Type B pancreatic cell (in vitro differentiated cells): ENCODE results near the gene GHRL. TPM values are rescaled to one million over a fixed set of nuclear protein-coding genes. Genes with fewer than 3 reads are reported as not detected.

Experiments used
- DNase-seq: peaks from one replicate; pipeline ENCODE4 v3.0.0; 2021; ENCODE audit warnings: mixed read lengths; ENCODE audit not compliant: unreplicated experiment; ENCODE audit errors: extremely low spot score
- H3K27ac Mint-ChIP-seq: 2 replicates; pipeline ENCODE4 v1.8.0; 2021; ENCODE audit warnings: mild to moderate bottlenecking, mixed read lengths
- H3K27me3 Mint-ChIP-seq: 2 replicates; pipeline ENCODE4 v1.8.0; 2021; ENCODE audit warnings: mixed read lengths
- H3K36me3 Mint-ChIP-seq: 2 replicates; pipeline ENCODE4 v1.8.0; 2021; ENCODE audit warnings: mixed read lengths
- H3K4me1 Mint-ChIP-seq: one replicate; pipeline ENCODE4 v1.8.0; 2021; ENCODE audit warnings: mixed read lengths; ENCODE audit not compliant: unreplicated experiment
- H3K4me3 Mint-ChIP-seq: 2 replicates; pipeline ENCODE4 v1.8.0; 2021; ENCODE audit warnings: mild to moderate bottlenecking, mixed read lengths
- H3K9me3 Mint-ChIP-seq: 2 replicates; pipeline ENCODE4 v1.8.0; 2021; ENCODE audit warnings: mixed read lengths
- CTCF ChIP-seq: fragments of 200-600 bp; sonication (generic); conservative IDR thresholded peaks from 2 replicates; pipeline ENCODE4 v1.5.0; 2021; ENCODE audit warnings: antibody characterized with exemption, mild to moderate bottlenecking
- microRNA-seq: library from miRNA; unstranded; fragments of <30 nt; microRNA quantifications from one replicate; pipeline ENCODE4, GENCODE V29; 2020
- total RNA-seq: library from RNA; stranded (reverse); gene quantifications from 2 replicates; pipeline ENCODE4 v1.2.1, GENCODE V29; 2021; ENCODE audit warnings: low replicate concordance

Gene GHRL
- total RNA-seq, 1 donor from 2014 or later = 29.6 TPM

DNA sequence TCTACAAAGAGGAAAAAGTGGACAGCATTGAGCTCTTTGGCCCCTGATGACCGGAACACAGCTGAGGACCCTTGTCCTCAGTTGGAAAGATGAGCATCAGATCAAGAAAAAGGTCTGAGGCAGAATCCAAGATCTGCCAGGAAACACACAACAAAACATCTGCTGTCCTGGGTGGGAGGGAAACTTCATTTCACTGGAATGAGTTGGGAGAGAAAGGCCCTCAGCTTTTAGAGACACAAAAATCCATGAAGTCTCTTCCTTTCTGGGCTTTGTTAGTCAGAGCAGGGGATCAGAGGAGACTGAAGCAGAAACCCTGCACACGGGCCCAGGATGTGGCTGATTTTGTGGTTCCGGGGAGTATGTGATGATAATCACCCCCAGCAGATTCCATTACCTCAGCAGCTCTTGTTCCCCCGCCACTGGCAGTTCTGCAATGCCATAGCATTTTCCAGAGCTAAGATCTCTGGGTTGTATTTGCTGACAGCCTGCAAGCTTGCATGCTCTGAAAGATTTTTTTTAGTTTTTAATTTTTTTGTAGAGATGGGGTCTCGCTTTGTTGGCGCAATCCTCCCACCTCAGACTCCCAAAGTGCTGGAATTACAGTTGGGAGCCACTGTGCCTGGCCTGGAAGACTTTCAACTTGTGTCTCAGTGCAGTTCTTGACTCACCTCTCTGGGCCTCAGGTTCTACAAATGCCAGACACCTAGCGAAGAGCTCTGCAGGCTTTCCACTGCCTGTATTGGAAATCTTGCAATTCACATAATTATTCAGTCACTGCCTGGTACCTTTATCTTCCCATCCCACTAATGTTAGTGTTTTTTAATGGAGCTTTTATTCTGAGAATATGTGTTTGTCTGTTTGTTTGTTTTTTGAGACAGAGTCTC, 50.3 kb downstream of the GHRL start:
- H3K4me3 Mint-ChIP-seq = no peak overlapping the region
- no peak overlapping the region for H3K27ac Mint-ChIP-seq
- no peaks in the 10 kb centered on the region for H3K4me1 Mint-ChIP-seq
- peaks cover 3% of the 10 kb centered on the region for H3K36me3 Mint-ChIP-seq
- DNase-seq = no peak
- no peaks in the 10 kb centered on the region for H3K27me3 Mint-ChIP-seq
- H3K9me3 Mint-ChIP-seq = peaks cover 4% of the 10 kb centered on the region
- no peak for TF ChIP-seq CTCF

DNA sequence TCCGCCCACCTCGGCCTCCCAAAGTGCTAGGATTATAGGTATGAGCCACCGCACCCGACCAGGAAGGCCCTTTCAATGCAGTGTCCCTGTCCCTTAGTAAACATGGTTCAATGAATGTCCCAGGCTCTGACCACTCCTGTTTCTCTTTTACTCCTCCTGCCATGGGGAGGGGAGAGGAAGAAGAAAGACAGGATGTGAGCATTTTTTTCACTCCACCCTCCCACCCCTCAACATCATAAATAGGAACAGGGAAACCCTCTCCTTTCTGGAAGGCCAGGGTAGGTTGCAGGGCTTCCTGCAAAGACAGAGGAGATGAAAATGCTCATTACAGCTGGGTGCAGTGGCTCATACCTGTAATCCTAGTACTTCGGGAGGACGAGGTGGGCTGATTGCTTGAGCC, 51.9 kb downstream of the GHRL start:
- H3K36me3 Mint-ChIP-seq = no peaks in the 10 kb centered on the region
- no peak overlapping the region for H3K4me3 Mint-ChIP-seq
- TF ChIP-seq CTCF = no peak
- H3K4me1 Mint-ChIP-seq = no peaks in the 10 kb centered on the region
- no peak for DNase-seq
- H3K27me3 Mint-ChIP-seq = no peaks in the 10 kb centered on the region
- no peaks in the 10 kb centered on the region for H3K9me3 Mint-ChIP-seq
- no peak overlapping the region for H3K27ac Mint-ChIP-seq

DNA sequence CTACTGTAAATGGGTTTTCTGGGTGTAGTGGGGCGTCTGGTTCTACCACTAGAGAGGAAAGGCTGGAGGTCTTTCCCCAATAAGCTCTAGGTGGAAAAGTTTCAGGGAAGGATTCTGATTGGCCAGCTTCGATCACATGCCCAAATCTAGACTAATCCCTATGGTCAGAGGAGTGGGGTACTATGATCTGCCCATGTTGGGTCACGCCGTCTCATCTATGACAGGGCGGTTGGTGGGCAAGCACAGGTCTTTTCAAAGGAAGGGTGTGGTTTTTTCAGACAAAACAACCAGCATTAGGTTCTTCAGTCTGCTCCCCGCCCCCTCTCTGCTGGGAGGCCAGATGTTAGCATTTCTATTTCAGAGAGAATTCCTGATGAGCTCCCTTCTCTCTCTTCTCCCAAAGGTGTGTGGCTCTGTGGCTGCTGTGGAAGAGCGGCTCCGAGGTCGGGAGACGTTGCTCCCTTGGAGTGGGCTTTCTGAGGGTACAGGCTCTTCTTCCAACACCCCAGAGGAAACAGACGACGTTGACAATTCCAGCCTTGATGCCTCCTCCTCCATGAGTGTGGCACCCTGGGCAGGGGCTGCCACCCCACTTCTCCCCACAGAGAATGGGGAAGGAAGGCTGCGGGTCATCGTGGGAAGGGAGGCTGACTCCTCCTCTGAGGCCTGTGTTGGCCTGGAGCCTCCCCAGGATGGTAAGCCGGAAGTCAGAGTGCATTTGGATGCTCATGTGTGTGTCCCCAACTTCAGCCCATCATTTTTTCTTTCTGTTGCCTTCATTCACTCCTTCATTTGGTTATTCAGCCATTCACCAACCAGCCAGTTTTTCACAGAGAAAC, 54.2 kb downstream of the GHRL start:
- Mint-ChIP-seq H3K9me3 (no peaks in the 10 kb centered on the region), H3K36me3 (no peaks in the 10 kb centered on the region), H3K27ac (no peak overlapping the region), H3K4me3 (no peak overlapping the region), H3K4me1 (no peaks in the 10 kb centered on the region), H3K27me3 (no peaks in the 10 kb centered on the region)
- TF ChIP-seq CTCF = no peak
- DNase-seq = no peak

Small RNAs within 50 kb of the gene (microRNA-seq; reads per million reads assigned to microRNA genes)
- not detected for gene MIR378B

Other genes with a start within 250 kb of the GHRL start
- not detected in 2 replicates for gene FANCD2OS, start 184.7 kb downstream of the GHRL start, total RNA-seq
- 132 and 147 TPM in 2 replicates for gene BRK1, start 177.3 kb downstream of the GHRL start, total RNA-seq
- gene VHL, start 151.2 kb downstream of the GHRL start, total RNA-seq = 58.6 and 73.4 TPM in 2 replicates
- gene IRAK2, start 128.0 kb downstream of the GHRL start, total RNA-seq = 1.4 and 2.5 TPM in 2 replicates
- gene TATDN2, start 44.5 kb downstream of the GHRL start, total RNA-seq = 31.3 and 34.6 TPM in 2 replicates
- gene SEC13, start 28.2 kb upstream of the GHRL start, total RNA-seq = 134 and 183 TPM in 2 replicates
- gene ATP2B2, start 212.6 kb upstream of the GHRL start, total RNA-seq = 0.31 and 0.76 TPM in 2 replicates